ENCODE measurements around the gene AIRE.
"Not testable (repeated sequence)": the region's sequence is repeated elsewhere in the genome, so short reads cannot be mapped to it uniquely, and the experiment has no call there.

AIRE gene

GRCh38 chr21:44267655-44268142, 18.0 kb upstream of the AIRE start:
- no peak for DNase-seq

GRCh38 chr21:44269090-44269489, 16.6 kb upstream of the AIRE start:
- no peak for DNase-seq

- DNase-seq, result no peak
Measured at GRCh38 chr21:44271558-44272283, 14.0 kb upstream of the AIRE start.

DNA sequence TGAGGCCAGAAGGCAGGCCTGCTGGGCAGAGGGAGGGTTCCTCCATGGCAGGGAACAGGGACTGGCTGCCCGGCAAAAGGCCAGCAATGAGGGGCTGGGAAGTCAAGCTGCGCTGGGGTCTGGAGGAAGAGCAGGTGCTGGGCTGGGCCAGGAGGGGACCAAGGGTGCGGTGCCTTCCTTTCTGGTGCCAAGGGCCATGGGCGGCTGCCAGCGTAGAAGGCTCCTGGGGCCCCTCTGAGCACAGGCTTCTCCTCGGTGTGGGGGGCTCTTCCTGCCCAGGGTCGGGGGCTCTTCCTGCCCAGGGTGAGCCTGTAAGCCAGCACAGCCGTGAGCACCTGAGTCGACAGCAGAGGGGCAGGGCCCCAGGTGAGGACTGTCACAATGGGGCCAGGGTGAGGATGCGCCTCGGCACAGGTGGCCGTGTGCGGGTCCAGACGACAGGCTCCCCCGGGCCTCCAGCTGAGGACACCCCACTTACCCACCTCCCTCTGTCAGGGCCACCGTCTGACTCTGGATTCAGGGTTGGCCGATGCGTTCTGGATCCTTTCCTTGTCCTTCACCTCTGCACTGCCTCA, 13.3 kb upstream of the AIRE start:
- no peak for DNase-seq

DNA sequence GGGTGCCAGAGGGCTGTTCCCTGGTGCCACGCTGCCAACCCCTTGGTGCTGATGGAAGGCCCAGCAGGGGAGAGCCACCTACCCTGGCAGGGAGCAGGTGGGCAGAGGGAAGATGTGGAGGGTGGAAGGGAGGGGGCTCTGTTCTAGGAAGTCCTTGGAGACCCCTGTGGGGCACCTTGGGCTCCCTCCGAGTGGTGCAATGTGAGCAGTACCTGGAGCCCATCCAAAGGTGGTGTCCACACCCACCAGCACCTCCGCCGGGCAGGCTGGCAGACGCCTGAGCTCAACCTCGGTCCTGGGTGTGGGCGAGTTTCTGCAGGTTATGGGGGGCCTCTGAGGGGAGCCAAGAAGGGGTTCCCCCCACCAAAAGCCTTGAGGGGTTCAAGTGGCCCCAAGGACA, 12.6 kb upstream of the AIRE start:
- DNase-seq, result no peak

DNA sequence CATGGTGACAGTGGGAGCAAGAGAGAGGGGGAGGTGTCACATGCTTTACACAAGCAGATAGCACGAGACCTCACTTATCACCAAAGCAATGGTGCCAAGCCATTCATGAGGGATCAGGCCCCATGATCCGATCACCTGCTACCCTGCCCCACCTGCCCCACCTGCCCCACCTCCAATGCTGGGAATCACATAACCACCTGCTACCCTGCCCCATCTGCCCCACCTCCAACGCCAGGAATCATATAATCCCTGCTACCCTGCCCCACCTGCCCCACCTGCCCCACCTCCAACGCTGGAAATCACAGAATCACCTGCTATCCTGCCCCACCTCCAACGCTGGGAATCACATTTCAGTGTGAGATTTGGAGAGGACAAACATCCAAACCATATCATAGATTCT, 10.6 kb upstream of the AIRE start:
- DNase-seq, result no peak

DNA sequence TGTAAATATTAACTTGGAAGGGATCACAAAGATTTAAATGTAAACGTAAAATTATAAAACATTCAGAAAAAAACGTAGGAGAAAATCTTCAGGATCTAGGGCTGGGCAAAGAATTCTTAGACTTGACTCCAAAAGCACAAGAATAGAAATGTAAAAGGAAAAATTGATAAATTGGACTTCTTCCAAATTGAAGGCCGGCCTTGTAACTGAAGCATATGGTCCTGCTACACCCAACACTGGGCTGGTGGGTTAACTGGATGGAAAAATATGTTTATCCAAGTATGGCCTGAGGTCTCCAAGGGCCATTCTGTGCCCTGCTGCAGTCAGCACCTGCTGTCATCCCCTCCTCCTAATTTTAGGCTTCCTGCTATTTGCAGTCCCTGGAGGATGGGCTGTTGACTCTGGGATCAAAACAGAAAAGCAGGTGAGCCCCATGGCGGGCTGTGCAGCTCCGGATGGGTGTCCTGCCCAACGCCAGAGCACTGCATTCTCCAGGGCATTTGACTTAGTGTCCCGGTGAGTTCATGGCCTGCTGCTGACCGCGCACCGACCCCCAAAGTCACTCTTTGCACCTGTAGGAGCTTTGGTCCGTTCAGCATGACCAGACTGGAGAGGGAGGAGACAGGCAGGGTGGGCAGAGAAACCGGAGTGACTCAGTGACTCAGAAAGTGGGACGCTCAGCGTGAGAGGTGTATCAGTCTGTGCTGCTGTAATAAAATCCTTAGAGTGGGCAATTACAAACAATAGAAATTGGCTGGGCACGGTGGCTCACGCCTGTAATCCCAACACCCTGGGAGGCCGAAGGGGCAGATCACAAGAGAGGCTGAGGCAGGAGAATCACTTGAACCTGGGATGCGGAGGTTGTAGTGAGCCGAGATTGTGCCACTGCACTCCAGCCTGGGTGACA, 6.1 kb upstream of the AIRE start:
- DNase-seq, result no peak

GRCh38 chr21:44281801-44282200, 3.9 kb upstream of the AIRE start:
- DNase-seq, result no peak

- no peak for DNase-seq
Measured at GRCh38 chr21:44282370-44282769, 3.3 kb upstream of the AIRE start.

DNA sequence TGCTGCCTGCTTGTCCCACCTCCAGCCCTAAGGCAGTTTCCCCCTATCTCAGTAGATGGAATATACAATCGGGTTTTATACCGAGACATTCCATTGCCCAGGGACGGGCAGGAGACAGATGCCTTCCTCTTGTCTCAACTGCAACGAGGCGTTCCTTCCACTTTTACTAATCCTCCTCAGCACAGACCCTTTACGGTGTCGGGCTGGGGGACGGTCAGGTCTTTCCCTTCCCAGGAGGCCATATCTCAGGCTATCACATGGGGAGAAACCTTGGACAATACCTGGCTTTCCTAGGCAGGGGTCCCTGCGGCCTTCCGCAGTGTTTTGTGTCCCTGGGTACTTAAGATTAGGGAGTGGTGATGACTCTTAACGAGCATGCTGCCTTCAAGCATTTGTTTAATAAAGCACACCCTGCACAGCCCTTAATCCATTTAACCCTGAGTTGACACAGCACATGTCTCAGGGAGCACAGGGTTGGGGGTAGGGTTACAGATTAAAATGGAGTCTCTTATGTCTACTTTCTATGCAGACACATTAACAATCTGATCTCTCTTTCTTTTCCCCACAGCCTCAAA, 2.4 kb upstream of the AIRE start:
- not testable (repeated sequence) for DNase-seq

DNA sequence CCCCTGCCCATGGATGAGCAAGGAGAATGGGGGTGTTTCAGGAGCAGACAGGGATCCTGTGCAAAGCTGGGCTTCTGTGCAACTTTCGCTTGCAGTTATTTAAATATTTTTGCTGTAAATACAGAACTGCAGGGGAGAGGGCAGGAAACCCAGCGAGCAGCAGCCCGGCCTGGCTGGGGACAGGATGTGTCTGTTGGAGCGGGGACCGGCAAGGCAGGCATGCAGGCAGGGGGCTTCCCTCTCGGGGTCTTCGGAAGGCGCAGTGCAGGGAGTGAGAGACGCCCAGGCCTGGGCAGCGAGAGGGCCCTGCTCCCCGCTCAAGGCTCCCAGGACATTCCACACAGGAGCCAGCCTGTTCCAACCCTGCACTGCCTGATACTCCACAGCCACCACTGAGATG, 1.7 kb upstream of the AIRE start:
- DNase-seq, result no peak

GRCh38 chr21:44286086-44286715, 525 bp downstream of the AIRE start:
- no peak for DNase-seq

- no peak for DNase-seq
Measured at GRCh38 chr21:44286716-44287632, 1.3 kb downstream of the AIRE start.

GRCh38 chr21:44288251-44289110, 2.8 kb downstream of the AIRE start:
- no peak for DNase-seq

GRCh38 chr21:44289381-44290010, 3.8 kb downstream of the AIRE start:
- no peak for DNase-seq

- DNase-seq, result no peak
Measured at GRCh38 chr21:44290327-44291077, 4.8 kb downstream of the AIRE start.

DNA sequence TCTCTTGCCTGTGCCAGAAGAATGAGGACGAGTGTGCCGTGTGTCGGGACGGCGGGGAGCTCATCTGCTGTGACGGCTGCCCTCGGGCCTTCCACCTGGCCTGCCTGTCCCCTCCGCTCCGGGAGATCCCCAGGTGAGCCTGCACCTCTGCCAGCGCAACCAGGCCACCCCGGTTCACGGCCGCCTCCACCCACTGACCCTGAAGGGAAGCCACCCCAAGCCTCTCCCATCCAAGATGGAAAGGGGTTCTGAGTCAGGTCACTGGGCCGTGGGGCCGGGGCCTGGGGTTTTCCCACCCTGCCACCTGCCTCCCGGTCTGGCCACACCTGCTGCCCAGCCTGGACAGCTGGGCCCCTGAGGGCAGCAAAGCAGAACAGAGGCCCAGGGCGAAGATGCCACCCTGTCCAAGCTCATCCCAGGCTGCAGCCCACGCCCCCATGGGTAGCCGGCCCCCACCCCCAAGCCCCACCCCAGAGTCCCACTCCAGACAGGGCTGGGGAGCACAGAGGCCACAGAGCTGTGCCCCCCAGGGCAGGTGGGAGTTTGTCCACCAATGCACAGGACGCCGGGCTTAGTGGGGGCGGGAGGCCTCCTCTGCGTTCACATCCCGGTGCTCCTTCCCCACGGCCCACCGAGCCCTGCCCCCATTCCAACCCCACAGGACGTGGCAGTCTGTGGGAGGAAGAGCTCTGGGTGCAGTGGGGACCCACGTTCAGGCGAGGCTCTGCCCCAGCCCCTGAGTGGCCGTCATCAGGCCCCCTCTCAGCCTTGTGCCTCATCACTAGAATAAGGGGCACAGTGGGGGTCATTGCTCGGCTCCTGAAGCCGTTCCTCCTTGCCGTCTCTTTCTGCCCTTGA, 5.6 kb downstream of the AIRE start:
- no peak for DNase-seq

All from T1000 (cell line).